ENCODE data around the gene ERBB4.

Gene ERBB4

GRCh38 chr2:211447548-211447947 is 1091.1 kb downstream of the ERBB4 start:
- no peak for DNase-seq

GRCh38 chr2:211440107-211440506 is 1098.5 kb downstream of the ERBB4 start:
- no peak for DNase-seq

GRCh38 chr2:211439011-211439410 is 1099.6 kb downstream of the ERBB4 start:
- DNase-seq = no peak

GRCh38 chr2:211437396-211437795 is 1101.2 kb downstream of the ERBB4 start:
- DNase-seq = no peak

- no peak for DNase-seq
Measured at GRCh38 chr2:211436182-211436581, 1102.4 kb downstream of the ERBB4 start.

- DNase-seq = no peak
Measured at GRCh38 chr2:211435331-211435730, 1103.3 kb downstream of the ERBB4 start.

GRCh38 chr2:211434773-211435172 is 1103.8 kb downstream of the ERBB4 start:
- DNase-seq = no peak

GRCh38 chr2:211429256-211429920 is 1109.2 kb downstream of the ERBB4 start:
- no peak for DNase-seq

- DNase-seq = no peak
Measured at GRCh38 chr2:211426240-211426639, 1112.4 kb downstream of the ERBB4 start.

GRCh38 chr2:211423018-211423417 is 1115.6 kb downstream of the ERBB4 start:
- no peak for DNase-seq

- no peak for DNase-seq
Measured at GRCh38 chr2:211417544-211417943, 1121.1 kb downstream of the ERBB4 start.

- DNase-seq = no peak
Measured at GRCh38 chr2:211416373-211416772, 1122.2 kb downstream of the ERBB4 start.

- no peak for DNase-seq
Measured at GRCh38 chr2:211413746-211414145, 1124.9 kb downstream of the ERBB4 start.

GRCh38 chr2:211408483-211408891 is 1130.1 kb downstream of the ERBB4 start:
- no peak for DNase-seq

- no peak for DNase-seq
Measured at GRCh38 chr2:211407076-211407475, 1131.5 kb downstream of the ERBB4 start.

- DNase-seq = no peak
Measured at GRCh38 chr2:211405036-211405435, 1133.6 kb downstream of the ERBB4 start.

- DNase-seq = no peak
Measured at GRCh38 chr2:211404098-211404497, 1134.5 kb downstream of the ERBB4 start.

GRCh38 chr2:211401328-211401727 is 1137.3 kb downstream of the ERBB4 start:
- DNase-seq = no peak

GRCh38 chr2:211397764-211398163 is 1140.8 kb downstream of the ERBB4 start:
- DNase-seq = no peak

- no peak for DNase-seq
Measured at GRCh38 chr2:211396815-211397214, 1141.8 kb downstream of the ERBB4 start.

- no peak for DNase-seq
Measured at GRCh38 chr2:211391189-211391567, 1147.4 kb downstream of the ERBB4 start.

- no peak for DNase-seq
Measured at GRCh38 chr2:211390536-211391188, 1147.9 kb downstream of the ERBB4 start.

GRCh38 chr2:211387734-211388133 is 1150.9 kb downstream of the ERBB4 start:
- no peak for DNase-seq

GRCh38 chr2:211380041-211380440 is 1158.6 kb downstream of the ERBB4 start:
- DNase-seq = no peak

- DNase-seq = no peak
Measured at GRCh38 chr2:211376410-211376809, 1162.2 kb downstream of the ERBB4 start.

All from T-helper 1 cell (primary cell).